Urothelium cell line (cell line): ENCODE results near the gene SMIM21.

Experiments
- DNase-seq: peaks from one replicate; pipeline ENCODE4 v3.0.0; 2011; ENCODE audit warnings: low spot score, mixed read lengths
- FAIRE-seq: peaks from 2 replicates; lab custom pipeline; 2011; peaks lifted over from hg19 to GRCh38; lab: Jason Lieb, UNC

Gene SMIM21

GRCh38 chr18:75428490-75428889 lies 987 bp upstream of the SMIM21 start:
- FAIRE-seq = no peak

GRCh38 chr18:75422341-75422910 lies 5.1 kb downstream of the SMIM21 start:
- FAIRE-seq (no peak), DNase-seq (no peak)

More at GRCh38 chr18:75428490-75428889, 987 bp upstream of the SMIM21 start:
- DNase-seq = no peak

GRCh38 chr18:75421656-75422055 lies 5.8 kb downstream of the SMIM21 start:
- FAIRE-seq (no peak), DNase-seq (no peak)

GRCh38 chr18:75418293-75419005 lies 9.1 kb downstream of the SMIM21 start:
- FAIRE-seq = no peak

DNA sequence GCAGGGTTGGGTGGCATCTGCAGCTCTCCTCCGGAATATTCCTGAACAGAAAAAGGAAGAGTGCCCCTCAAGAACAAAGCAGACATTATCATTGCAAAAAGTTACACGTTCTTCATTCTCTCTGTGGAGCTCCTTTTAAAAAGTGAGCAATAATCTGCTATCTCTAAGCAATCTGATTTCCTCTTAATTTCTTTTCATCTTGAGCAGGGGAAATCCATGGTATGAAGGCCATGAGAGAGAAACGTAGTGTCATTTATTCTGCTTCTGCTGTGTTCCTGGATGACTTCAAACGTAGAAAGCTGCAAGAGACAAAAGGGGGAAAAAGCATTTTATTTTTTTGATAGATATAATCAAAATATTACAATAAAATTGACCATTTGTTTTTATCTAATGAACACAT lies 16.9 kb downstream of the SMIM21 start:
- no peak for DNase-seq
- no peak for FAIRE-seq

More at GRCh38 chr18:75418293-75419005, 9.1 kb downstream of the SMIM21 start:
- no peak for DNase-seq

DNA sequence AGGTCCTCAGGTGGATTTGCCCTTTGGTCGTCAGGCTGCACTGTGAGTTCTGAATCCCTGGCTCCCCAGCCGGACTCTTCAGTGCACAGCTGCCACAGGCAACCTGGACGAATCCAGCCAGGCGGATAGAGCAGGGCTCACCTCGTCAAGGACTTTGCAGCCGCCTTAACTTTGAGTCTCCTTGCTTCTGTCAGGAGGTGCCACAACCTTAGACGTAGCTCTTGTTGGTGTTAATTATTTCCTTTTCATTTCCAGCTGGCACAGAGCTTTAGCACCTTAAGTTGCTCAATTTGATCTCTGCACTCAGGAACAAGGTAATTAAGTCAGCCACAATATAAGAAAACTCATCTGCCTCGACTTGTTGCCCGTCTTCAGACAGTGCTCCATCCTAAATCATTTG lies 17.7 kb downstream of the SMIM21 start:
- no peak for FAIRE-seq
- no peak for DNase-seq

DNA sequence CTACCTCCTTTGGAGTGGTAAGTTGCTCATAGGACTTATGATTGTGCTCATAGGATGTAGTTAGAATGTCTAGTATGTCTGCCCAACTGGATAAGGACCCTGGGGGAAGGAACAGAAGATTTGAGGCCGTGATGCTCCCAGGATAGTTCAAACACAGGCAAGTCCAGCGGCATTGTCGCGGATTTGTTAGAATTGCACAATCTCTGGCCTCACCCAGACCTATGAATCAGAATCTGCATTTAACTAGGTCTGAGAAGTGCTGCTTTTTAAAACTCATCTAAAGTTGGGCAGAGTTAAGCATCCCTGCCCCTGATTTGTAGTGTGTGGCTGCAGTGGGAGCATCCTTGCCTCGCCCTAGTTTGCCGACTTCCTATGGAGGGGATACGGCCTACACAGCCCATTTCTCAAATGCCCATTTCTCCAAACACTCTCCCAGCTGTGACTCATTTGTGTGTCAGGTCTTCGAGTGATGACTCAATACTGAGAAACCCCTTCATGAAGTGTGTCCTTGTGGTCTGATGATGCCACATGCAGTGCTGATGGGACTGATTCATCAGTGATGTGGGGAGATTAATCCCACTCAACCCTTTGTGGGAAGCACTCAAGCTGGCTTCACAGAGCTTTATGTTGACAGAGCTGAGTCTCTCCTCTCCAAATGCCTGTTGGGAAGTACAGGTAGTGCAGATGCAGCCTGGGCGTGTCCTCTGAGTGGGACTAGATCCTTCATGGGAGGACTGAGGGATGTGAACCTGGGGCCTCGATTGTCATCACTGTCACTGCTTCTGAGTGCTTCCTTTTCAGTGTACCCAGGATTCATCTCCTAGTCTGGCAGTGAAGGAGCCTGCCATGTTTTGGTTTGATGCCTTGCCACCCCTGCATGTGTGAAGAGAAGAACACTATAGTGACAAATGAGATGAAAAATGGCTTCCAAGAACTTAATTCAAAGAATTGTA lies 18.7 kb downstream of the SMIM21 start:
- peak; percentile 85 for FAIRE-seq
- peak; percentile 82 for DNase-seq

GRCh38 chr18:75407468-75408437 lies 19.8 kb downstream of the SMIM21 start:
- FAIRE-seq (no peak), DNase-seq (no peak)

DNA sequence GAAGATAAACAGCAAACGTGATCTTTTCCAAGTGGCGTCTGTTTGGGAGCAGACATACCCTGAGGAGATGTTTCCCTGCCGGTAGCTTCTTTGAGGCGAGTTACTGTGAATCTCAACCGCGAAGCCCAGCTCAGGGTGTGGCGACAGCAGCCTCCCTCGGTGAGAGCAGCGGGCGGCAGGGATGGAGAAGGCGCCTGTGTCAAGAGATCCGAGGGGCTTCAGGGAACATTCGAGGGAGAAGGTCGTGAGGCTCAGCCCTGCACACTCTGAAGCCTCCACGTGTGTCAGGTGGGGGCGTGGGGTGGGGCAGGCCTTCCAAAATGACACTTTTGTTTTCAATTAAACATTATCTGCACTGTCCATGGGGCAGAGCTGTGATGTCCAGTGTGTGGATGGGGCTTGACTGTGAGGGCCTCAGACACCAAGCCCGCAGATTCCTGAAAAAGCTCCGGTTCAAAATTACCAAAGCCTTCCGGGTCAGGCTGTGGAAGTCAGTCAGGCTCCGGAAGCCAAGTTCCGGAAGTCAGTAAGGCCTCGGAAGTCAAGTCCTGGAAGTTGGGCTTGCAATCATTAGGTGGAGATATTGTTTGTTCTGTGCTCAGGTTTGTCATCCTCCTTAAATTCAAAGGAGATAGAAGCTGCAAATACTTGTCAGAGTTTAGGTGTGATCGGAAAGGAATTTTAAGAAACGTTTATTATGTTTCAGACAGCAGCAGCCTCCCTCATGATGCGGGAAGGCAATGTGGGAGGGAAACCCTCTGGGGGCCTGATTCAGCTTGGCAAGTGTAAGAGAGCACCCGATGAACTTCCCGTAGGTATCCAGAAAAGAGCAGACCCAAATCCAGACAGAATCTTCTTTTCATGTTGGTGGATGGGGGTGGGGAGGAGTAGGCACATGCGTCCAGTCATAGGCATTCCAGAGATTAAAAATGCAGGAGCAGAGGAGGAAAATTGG lies 20.7 kb downstream of the SMIM21 start:
- no peak for FAIRE-seq
- no peak for DNase-seq

DNA sequence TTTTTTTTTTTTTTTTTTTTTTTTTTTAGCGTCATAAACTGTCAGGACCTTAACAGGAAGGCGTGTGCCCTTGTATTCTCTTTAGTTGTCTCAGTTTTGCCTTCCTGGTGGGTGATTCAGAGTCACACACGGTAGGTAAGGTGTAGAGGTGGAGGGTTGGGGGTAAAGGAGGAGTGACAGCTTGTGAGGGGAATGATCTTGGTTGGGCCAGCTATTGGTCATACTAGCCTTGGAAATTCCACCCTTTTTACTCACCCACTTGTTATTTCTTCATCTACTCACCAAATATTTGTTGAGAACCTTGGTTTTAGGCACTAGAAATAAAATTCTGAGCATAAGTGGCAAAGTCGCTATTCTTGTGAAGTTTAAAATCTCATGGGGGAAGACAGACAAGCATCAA lies 22.2 kb downstream of the SMIM21 start:
- no peak for FAIRE-seq

GRCh38 chr18:75400366-75400765 lies 27.1 kb downstream of the SMIM21 start:
- no peak for FAIRE-seq
- no peak for DNase-seq

More for the DNA sequence above, 22.2 kb downstream of the SMIM21 start:
- no peak for DNase-seq

DNA sequence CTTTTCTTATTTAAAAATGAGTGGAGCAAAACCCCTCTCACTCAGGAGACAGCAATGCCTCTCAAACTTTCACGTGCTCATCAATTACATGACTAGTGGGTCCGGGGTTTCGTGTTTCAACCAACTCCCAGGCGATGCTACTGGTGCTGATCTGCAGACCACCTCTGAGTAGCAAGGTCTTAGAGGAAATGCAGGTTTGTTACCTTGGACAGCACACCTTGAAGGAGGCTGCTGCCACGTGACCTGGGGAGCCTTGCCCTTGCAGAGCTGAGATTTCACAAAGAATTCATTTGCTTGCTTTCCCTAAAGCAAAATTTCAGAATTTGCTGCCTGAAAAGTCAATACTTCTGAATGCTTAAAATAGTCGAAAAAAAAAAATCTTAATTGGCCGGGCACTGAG lies 32.4 kb downstream of the SMIM21 start:
- no peak for DNase-seq
- no peak for FAIRE-seq

DNA sequence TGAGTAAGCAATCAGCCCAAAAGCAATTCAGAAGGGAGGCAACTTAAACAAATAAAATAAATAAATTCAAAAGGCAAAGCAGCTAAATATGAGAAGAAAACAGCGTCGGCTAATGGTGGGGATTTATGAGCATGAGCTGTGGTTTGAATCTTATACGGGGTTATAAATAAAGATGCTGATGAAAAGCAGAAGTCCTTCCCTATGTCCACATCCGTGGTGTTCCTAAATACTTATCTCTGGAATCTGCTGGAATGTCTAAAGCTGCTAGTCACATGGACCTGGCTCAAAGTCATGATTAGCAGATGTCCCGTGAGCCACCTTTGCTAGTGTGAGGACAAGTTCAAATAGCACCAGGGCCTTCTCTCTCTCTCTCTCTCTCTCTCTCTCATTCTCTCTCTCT lies 33.8 kb downstream of the SMIM21 start:
- no peak for DNase-seq
- no peak for FAIRE-seq

DNA sequence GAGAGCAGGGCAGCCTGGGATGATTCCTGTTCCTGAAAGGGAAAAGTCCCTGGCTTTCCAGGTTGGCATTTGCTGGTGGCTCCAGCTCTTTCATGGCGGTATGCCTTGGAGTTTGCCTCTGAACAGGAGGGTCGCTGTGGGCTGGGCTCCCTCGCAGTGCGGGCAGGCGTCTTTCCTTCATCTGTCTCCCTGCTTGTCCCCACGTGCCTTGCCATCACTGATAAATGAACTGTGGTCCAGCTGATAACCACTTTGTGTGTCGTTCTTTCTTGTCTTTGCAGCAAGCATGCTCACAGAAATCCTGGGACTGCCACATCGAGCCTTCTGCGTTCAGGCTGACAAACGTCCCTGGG lies 35.3 kb downstream of the SMIM21 start:
- DNase-seq (no peak), FAIRE-seq (no peak)

DNA sequence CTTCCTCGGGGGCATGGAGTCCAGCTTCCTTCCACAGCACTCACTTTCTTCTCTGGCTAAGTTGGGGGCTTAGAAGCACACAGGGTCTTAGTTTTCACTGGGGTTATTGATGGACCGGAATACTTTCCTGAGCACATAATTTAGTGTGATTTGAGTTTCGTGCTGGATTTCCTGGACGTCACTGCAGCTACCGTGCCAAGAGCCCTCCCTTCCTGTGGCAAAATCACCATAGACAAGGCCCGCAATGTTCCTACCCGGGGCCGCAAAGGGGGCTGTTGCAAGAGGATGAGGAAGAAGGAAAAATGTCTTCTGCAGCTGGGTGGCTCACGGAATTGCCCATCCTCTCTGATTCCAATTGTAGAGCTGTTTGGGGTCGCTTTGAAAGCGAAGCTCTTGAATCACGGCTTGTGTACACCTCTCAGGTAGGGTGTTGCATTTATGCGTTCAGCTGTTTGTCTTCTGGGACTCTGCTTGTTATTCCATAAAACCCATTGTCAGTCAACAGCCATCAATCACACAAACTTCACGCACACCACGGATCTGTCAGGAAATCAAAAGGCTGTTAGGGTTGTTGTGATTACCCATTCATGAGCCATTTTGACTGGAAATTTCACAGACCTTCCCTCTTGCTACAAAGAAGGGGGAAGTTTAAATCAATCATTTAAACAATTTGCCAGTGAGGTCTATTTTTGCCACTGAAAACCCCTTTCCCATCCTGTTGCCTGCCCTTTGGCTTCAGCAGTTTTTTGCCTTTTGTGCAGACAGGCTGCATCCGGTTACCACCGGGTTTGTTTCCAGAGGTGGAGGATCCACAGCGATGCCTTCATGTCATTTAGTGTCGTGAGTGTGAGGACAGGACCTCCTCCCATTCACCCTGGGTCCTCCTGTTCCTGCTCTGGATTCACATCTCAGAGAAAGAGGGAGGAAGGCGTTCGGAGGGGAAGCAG lies 36.0 kb downstream of the SMIM21 start:
- no peak for DNase-seq
- no peak for FAIRE-seq

- FAIRE-seq = no peak
- DNase-seq = no peak
Measured at GRCh38 chr18:75390854-75391253, 36.6 kb downstream of the SMIM21 start.

DNA sequence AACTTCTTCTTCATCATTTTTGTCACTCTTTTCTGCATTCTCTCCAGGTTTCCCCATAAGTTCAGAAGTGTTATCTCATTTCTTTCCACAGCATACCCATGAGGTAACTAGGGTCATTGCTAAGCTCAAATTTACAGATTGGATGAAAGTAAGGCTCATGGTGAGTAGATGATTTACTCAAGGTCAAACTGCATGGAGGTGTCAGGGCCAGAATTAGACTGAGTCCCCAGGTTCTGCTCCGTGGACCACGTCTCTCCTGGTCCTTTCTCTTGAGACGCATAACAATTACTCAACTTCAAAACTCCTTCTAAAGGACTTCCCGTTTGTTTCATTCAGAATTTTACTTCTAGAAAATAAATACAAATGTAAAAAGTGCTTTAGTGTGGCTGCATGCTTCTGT lies 43.4 kb downstream of the SMIM21 start:
- no peak for FAIRE-seq
- no peak for DNase-seq
